Stimulated activated naive CD8-positive, alpha-beta T cell treated with anti-CD3 and anti-CD28 coated beads, Interleukin-15, amount 100 ng/mL, for 72 hours (primary cell): ENCODE data around the gene DPP6.
"Not testable (repeated sequence)": the region's sequence is repeated elsewhere in the genome, so short reads cannot be mapped to it uniquely, and the experiment has no call there.

Experiments
- ATAC-seq: fragments of 150-1000 bp; cut with Tn5 transposase; 2 replicates; pipeline ENCODE4 v1.10.0; 2021; ENCODE audit warnings: mild to moderate bottlenecking, moderate library complexity
- DNase-seq, 2 donors: peaks; one replicate each; pipeline ENCODE4 v3.0.0; 2021 to 2022
- H3K27ac Mint-ChIP-seq, 2 donors: one replicate each; pipeline ENCODE4 v1.8.0; 2022; ENCODE audit warnings: mild to moderate bottlenecking in 2 of 2, mixed read lengths in 2 of 2, moderate library complexity in 2 of 2
- H3K27me3 Mint-ChIP-seq: one replicate; pipeline ENCODE4 v1.8.0; 2022; ENCODE audit warnings: mixed read lengths
- H3K4me1 Mint-ChIP-seq: one replicate; pipeline ENCODE4 v1.8.0; 2022; ENCODE audit warnings: mild to moderate bottlenecking, mixed read lengths
- H3K4me3 Mint-ChIP-seq, 2 donors: one replicate each; pipeline ENCODE4 v1.8.0; 2022; ENCODE audit warnings: mild to moderate bottlenecking in 2 of 2, mixed read lengths in 2 of 2, moderate library complexity in 1 of 2
- H3K9me3 Mint-ChIP-seq, 2 donors: one replicate each; pipeline ENCODE4 v1.8.0; 2022; ENCODE audit warnings: mixed read lengths in 2 of 2

The DPP6 gene

DNA sequence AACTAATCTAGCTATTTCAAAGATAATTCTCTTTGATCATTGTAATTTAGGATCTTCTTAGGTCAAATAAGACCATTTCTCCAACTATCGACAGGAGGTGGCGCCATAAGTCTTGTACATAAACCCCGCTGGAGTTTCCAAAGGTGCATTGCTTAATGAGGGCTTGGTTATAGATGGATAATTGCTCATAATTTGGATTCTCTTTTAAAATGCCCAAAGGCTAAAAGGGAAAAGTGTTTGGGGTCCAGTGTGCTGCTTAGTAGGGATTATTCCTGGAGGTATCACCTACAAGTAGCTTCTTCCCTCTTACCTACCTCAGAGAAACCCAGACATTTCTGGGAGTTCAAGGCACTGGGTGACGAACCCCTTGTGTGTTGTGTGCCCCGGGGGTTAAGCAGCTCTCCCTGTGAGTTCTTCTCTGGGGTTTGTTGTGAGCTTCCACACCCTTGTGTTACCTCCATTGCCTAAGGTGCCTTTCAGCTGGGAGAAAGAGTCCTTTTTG lies 875.5 kb downstream of the DPP6 start:
- Mint-ChIP-seq H3K4me3 (peak overlapping the region; percentile 98 to 100), H3K27ac (peak overlapping the region; percentile 93 to 100), H3K27me3 (no peaks in the 10 kb centered on the region), H3K9me3 (no peaks in the 10 kb centered on the region), H3K4me1 (peaks cover 30% of the 10 kb centered on the region)
- ATAC-seq (peak; percentile 86), DNase-seq (peak; percentile 70 to 71)

DNA sequence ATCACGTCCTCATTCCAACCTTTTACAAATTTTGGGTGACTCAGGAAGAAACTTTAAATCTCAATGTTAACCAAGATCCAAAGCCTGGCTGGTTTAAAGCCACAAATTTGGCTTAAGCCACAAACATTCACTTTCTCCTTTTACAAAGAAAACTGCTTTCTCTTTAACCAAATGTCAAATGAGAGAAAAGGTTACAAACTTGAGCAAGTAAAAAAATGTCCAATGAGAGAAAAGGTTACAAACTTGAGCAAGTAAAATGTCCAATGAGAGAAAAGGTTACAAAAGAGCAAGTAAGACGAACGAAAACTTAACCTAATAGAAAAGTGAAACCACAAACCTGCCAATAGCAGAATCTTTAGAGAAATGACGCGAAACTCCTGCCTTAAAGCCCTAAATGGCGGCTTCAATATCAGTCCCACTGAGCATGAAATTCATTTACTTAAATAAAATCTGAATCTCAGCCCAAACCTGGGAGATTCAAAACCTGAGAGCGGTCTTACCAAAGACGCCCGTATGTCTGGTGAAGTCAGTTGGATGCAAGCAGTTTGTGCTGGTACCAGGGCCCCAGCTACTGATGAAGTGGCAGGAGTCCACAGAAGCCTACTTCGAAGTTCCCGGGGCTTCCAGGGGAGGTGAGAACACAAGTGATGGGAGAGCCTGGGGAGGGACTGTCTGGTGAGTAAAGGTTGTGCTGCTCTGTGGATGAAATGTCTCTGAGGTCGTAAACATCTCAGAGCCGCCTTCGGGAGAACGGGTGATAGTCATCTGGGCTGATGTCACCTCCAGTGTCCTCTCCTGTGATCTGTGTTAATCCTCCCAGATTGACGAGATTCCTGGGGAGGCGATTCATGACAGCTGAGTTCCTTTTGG lies 876.2 kb downstream of the DPP6 start:
- DNase-seq (peak; percentile 41 to 47), ATAC-seq (peak; percentile 80)
- peak overlapping the region; percentile 99 to 100 for H3K27ac Mint-ChIP-seq
- peaks cover 3 to 4% of the 10 kb centered on the region in 2 donors for H3K9me3 Mint-ChIP-seq
- peak overlapping the region; percentile 98 to 100 for H3K4me3 Mint-ChIP-seq
- no peaks in the 10 kb centered on the region for H3K27me3 Mint-ChIP-seq
- peaks cover 30% of the 10 kb centered on the region for H3K4me1 Mint-ChIP-seq

DNA sequence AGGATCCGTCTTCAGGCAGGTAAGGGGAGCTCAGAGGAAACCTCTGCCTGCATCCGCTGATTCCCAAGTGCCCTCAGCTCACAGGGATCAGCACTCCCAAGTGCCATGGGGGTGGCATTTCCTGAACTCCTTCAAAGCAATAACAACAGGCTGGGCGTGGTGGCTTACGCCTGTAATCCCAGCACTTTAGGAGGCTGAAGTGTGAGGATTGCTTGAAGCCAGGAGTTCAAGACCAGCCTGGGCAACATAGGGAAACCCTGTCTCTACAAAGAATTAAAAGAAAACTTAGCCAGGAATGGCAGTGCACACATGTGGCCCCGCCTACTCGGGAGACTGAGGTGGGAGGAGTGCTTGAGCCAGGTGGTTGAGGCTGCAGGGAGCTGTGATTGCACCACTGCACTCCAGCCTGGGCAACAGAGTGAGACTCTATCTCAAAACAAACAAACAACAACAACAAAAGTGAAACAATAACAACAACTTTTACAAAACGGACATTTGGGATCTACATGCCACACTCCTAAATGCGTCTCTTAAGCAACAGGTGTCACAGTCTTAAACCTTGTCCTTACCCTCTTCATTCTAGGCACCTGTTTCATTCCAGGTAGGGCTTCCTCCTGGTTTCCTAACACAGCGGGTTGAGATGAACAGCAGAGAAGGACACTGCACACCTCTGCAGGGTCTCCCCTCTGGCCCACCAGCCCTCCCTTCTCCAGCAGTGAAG lies 877.0 kb downstream of the DPP6 start:
- Mint-ChIP-seq H3K9me3 (peaks cover 8 to 11% of the 10 kb centered on the region in 2 donors), H3K27me3 (no peaks in the 10 kb centered on the region), H3K4me3 (peak overlapping the region; percentile 98 to 100), H3K27ac (peak overlapping the region; percentile 99 to 100), H3K4me1 (peaks cover 30% of the 10 kb centered on the region)
- ATAC-seq (no peak), DNase-seq (no peak)

DNA sequence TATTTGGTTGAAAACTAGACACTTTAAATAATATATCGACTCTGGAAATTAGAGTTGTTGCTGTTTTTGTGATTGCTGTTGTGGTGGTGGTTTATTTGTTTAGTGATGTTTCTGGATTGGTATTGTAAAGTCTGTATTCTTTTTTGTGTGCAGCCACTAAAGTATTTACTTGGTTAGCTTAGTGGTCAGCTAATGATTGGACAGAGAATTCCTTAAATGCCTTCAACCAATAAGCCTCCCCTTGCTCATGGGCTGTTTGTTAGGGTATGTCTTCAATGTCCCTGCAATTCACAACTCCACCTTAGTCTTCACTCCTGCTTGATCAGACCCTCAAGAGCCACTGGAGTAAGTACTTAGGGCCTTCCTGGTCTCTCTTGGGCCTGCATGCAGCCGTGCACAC lies 879.7 kb downstream of the DPP6 start:
- Mint-ChIP-seq H3K4me3 (no peak overlapping the region), H3K9me3 (peaks cover 20 to 39% of the 10 kb centered on the region in 2 donors), H3K27ac (no peak overlapping the region), H3K27me3 (no peaks in the 10 kb centered on the region), H3K4me1 (peaks cover 35% of the 10 kb centered on the region)
- DNase-seq (no peak), ATAC-seq (no peak)

DNA sequence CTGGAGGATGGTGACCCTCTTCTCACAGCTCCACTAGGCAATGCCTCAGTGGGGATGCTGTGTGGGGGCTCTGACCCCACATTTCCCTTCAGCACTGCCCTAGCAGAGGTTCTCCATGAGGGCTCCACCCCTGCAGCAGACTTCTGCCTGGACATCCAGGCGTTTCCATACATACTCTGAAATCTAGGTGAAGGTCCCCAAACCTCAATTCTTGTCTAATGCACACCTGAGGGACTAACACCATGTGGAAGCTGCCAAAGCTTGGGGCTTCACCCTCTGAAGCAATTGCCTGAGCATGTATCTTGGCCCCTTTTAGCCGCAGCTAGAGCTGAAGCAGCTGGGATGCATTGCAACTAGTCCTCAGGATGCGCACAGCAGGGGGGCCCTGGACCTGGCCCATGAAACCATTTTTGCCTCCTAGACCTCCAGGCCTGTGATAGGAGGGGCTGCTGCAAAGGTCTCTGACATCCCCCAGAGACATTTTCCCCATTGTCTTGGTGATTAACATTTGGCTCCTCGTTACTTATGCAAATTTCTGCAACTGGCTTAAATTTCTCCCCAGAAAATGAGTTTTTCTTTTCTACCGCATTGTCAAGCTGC lies 882.3 kb downstream of the DPP6 start:
- not testable (repeated sequence) for DNase-seq, H3K27me3 Mint-ChIP-seq, H3K4me3 Mint-ChIP-seq, ATAC-seq, H3K27ac Mint-ChIP-seq
- Mint-ChIP-seq H3K9me3 (peaks cover 20 to 40% of the 10 kb centered on the region in 2 donors), H3K4me1 (peaks cover 23% of the 10 kb centered on the region)

DNA sequence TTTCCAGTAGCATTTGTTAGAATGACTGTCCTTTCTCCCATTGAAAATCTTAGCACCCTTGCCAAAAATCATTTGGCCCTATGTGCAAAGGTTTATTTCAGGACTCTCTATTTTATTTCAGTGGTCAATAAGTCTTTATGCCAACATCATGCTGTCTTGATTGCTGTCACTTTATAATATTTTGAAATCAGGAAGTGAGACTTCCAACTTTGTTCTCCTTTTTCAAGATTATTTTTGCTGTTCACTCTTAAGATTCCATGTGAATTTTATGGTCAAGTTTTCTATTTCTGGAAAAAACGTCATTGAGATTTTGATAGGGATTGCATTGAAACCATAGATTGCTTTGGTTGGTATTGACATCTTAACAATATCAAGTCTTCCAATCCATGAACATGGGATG lies 885.6 kb downstream of the DPP6 start:
- Mint-ChIP-seq H3K4me3 (no peak overlapping the region), H3K27ac (no peak overlapping the region), H3K27me3 (no peaks in the 10 kb centered on the region), H3K9me3 (peaks cover 20 to 40% of the 10 kb centered on the region in 2 donors), H3K4me1 (peaks cover 5% of the 10 kb centered on the region)
- ATAC-seq (no peak), DNase-seq (no peak)

DNA sequence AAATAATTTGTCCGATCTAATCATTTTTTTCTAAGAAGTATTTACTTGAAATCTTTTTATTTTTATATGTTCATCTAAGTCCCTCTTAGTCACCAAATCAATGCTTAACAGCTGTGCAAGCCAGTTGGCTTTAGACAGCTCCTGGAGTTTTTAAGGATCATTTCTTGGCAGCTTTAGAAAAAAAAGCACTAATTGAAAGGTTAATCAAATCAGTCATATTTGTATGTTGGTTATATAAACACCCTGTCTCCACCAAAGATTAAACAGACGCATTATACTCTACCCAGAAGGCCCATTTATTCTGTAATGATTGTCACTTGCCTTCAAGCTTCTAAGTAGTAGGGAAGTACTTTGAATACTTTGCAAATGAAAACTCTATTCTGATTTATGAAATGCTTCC lies 890.5 kb downstream of the DPP6 start:
- no peaks in the 10 kb centered on the region for H3K9me3 Mint-ChIP-seq
- H3K4me3 Mint-ChIP-seq, result no peak overlapping the region
- ATAC-seq (no peak), DNase-seq (no peak)
- H3K27me3 Mint-ChIP-seq, result no peaks in the 10 kb centered on the region
- no peaks in the 10 kb centered on the region for H3K4me1 Mint-ChIP-seq
- H3K27ac Mint-ChIP-seq, result no peak overlapping the region
